H1 (cell line): Measurements from ENCODE around the gene TCEANC. TPM values are rescaled to one million over a fixed set of nuclear protein-coding genes. Genes with fewer than 3 reads are reported as not detected.

ENCODE experiments used
- CTCF ChIA-PET: fragments of 300-600 bp; sonication (Branson Sonifier 250); formaldehyde crosslinking; loops from one replicate; lab custom pipeline; 2021; ENCODE audit not compliant: partially characterized antibody; lab: Charles Lee
- POLR2A ChIA-PET: fragments of 300-600 bp; sonication (Branson Sonifier 250); formaldehyde crosslinking; loops from one replicate; lab custom pipeline; 2021; ENCODE audit warnings: inconsistent platforms; ENCODE audit not compliant: partially characterized antibody; lab: Charles Lee
- DNase-seq, 2 experiments: peaks; one replicate each; pipeline versions ENCODE4 v3.0.0 to v3.0.0-alpha.2; 2010 to 2022; ENCODE audit warnings: low spot score in 2 of 2, low read depth in 1 of 2, mixed read lengths in 1 of 2
- FAIRE-seq: peaks from 2 replicates; lab custom pipeline; 2011; peaks lifted over from hg19 to GRCh38; lab: Jason Lieb, UNC
- H2AFZ ChIP-seq: 2 replicates; pipeline ENCODE4 v1.8.1; 2012; ENCODE audit warnings: low read length, inconsistent platforms
- H2AK5ac ChIP-seq: 2 replicates; pipeline ENCODE4 v1.6.1; 2013; ENCODE audit warnings: low read depth, low read length
- H2BK120ac ChIP-seq: replicated peaks from 2 replicates; pipeline ENCODE3; 2013; ENCODE audit warnings: low read depth, low read length, inconsistent platforms
- H2BK12ac ChIP-seq: 2 replicates; pipeline ENCODE4 v1.6.1; 2013; ENCODE audit warnings: low read depth, low read length
- H2BK15ac ChIP-seq: 2 replicates; pipeline ENCODE4 v1.6.1; 2013; ENCODE audit warnings: low read length
- H2BK20ac ChIP-seq: 2 replicates; pipeline ENCODE4 v1.6.1; 2013; ENCODE audit warnings: low read length
- H2BK5ac ChIP-seq: 2 replicates; pipeline ENCODE4 v1.6.1; 2013; ENCODE audit warnings: low read depth, low read length
- H3K14ac ChIP-seq: 2 replicates; pipeline ENCODE4 v1.6.1; 2013; ENCODE audit warnings: inconsistent platforms; ENCODE audit not compliant: insufficient read length
- H3K18ac ChIP-seq: 2 replicates; pipeline ENCODE4 v1.6.1; 2013; ENCODE audit warnings: low read length; ENCODE audit errors: extremely low read depth
- H3K23ac ChIP-seq: 2 replicates; pipeline ENCODE4 v1.6.1; 2013; ENCODE audit warnings: inconsistent platforms; ENCODE audit not compliant: insufficient read length
- H3K23me2 ChIP-seq: 2 replicates; pipeline ENCODE4 v1.6.1; 2013; ENCODE audit warnings: low read depth, low read length
- H3K27ac ChIP-seq: 2 replicates; pipeline ENCODE4 v1.6.1; 2011; ENCODE audit warnings: low read depth, low read length, inconsistent platforms
- H3K27me3 ChIP-seq, 4 experiments: replicated peaks in 1 of 4; 1 replicate in 1 of 4; 2 replicates in 3 of 4; pipeline versions ENCODE4 v1.6.1 to v1.8.1; 2011 to 2013; ENCODE audit warnings: low read length in 3 of 4, mild to moderate bottlenecking in 3 of 4, inconsistent platforms in 2 of 4, mixed read lengths in 2 of 4, moderate library complexity in 1 of 4; ENCODE audit not compliant: control insufficient read depth in 3 of 4, insufficient read depth in 3 of 4; ENCODE audit errors: extremely low read depth in 1 of 4
- H3K36me3 ChIP-seq, 4 experiments: 2 replicates each; pipeline versions ENCODE4 v1.6.1 to v1.8.1; 2011 to 2013; ENCODE audit warnings: mild to moderate bottlenecking in 4 of 4, low read length in 3 of 4, moderate library complexity in 2 of 4, control low read depth in 1 of 4, inconsistent platforms in 1 of 4; ENCODE audit not compliant: insufficient read depth in 4 of 4, control insufficient read depth in 2 of 4
- H3K4ac ChIP-seq: replicated peaks from 2 replicates; pipeline ENCODE3; 2013; ENCODE audit warnings: low read length, low read depth, mixed read lengths, inconsistent platforms; ENCODE audit not compliant: insufficient read length
- H3K4me1 ChIP-seq, 4 experiments: replicated peaks in 1 of 4; 1 replicate in 1 of 4; 2 replicates in 3 of 4; pipeline versions ENCODE4 v1.6.1 to v1.8.1; 2011 to 2013; ENCODE audit warnings: low read length in 3 of 4, inconsistent platforms in 2 of 4, mixed read lengths in 1 of 4; ENCODE audit not compliant: insufficient read depth in 4 of 4, control insufficient read depth in 3 of 4
- H3K4me2 ChIP-seq, 2 experiments: 2 replicates each; pipeline versions ENCODE4 v1.6.1 to v1.8.1; 2011 to 2013; ENCODE audit warnings: low read depth in 2 of 2, low read length in 2 of 2, control low read depth in 1 of 2, inconsistent platforms in 1 of 2, mild to moderate bottlenecking in 1 of 2; ENCODE audit not compliant: insufficient read depth in 1 of 2
- H3K4me3 ChIP-seq, 4 experiments: fragments of 200-600, 300-600 bp in 1 of 4; sonication (generic), shearing (Covaris generic), sonication (Bioruptor Twin) in 1 of 4; 2 replicates each; pipeline versions ENCODE4 v1.5.1 to v1.8.1; 2011 to 2016; ENCODE audit warnings: low read length in 4 of 4, low read depth in 3 of 4, control low read depth in 2 of 4, inconsistent platforms in 2 of 4, mild to moderate bottlenecking in 2 of 4, mixed read lengths in 1 of 4, moderate library complexity in 1 of 4; ENCODE audit not compliant: insufficient read depth in 2 of 4; ENCODE audit errors: extremely low read depth in 1 of 4
- H3K56ac ChIP-seq: replicated peaks from 2 replicates; pipeline ENCODE3; 2013; ENCODE audit warnings: low read depth, mild to moderate bottlenecking, mixed read lengths, low read length, inconsistent platforms; ENCODE audit not compliant: insufficient read length
- H3K79me1 ChIP-seq: 2 replicates; pipeline ENCODE4 v1.6.1; 2013; ENCODE audit warnings: low read depth, low read length, control low read depth
- H3K79me2 ChIP-seq, 2 experiments: 2 replicates each; pipeline versions ENCODE4 v1.6.1 to v1.8.1; 2012 to 2013; ENCODE audit warnings: low read length in 2 of 2, mild to moderate bottlenecking in 2 of 2, inconsistent platforms in 1 of 2; ENCODE audit not compliant: insufficient read depth in 2 of 2, control insufficient read depth in 1 of 2
- H3K9ac ChIP-seq, 4 experiments: replicated peaks in 1 of 4; 1 replicate in 1 of 4; 2 replicates in 3 of 4; pipeline versions ENCODE4 v1.6.1 to v1.8.1; 2011 to 2013; ENCODE audit warnings: low read depth in 3 of 4, low read length in 3 of 4, control low read depth in 2 of 4, mild to moderate bottlenecking in 2 of 4, moderate library complexity in 2 of 4, inconsistent platforms in 1 of 4; ENCODE audit errors: extremely low read depth in 1 of 4
- H3K9me3 ChIP-seq, 2 experiments: 2 replicates each; pipeline versions ENCODE4 v1.6.1 to v1.8.1; 2012 to 2013; ENCODE audit warnings: mild to moderate bottlenecking in 2 of 2, moderate library complexity in 2 of 2, control low read depth in 1 of 2, inconsistent platforms in 1 of 2, low read depth in 1 of 2, low read length in 1 of 2, mixed read lengths in 1 of 2; ENCODE audit not compliant: insufficient read depth in 2 of 2
- H4K20me1 ChIP-seq, 2 experiments: replicated peaks in 1 of 2; 2 replicates each; pipeline versions ENCODE3 to v1.8.1; 2011 to 2013; ENCODE audit warnings: inconsistent platforms in 2 of 2, low read length in 2 of 2, mild to moderate bottlenecking in 1 of 2; ENCODE audit not compliant: insufficient read depth in 2 of 2, control insufficient read depth in 1 of 2
- H4K5ac ChIP-seq: 2 replicates; pipeline ENCODE4 v1.6.1; 2013; ENCODE audit warnings: low read length, low read depth, mixed read lengths, inconsistent platforms; ENCODE audit not compliant: insufficient read length
- H4K8ac ChIP-seq: 2 replicates; pipeline ENCODE4 v1.8.0; 2013; ENCODE audit warnings: mild to moderate bottlenecking, moderate library complexity, low read length, inconsistent platforms; ENCODE audit not compliant: insufficient read depth; ENCODE audit errors: extremely low read depth
- H4K91ac ChIP-seq: replicated peaks from 2 replicates; pipeline ENCODE3; 2013; ENCODE audit warnings: low read length, mixed read lengths, inconsistent platforms; ENCODE audit not compliant: insufficient read length
- ASH2L ChIP-seq: fragments of 200-600, 300-600 bp; sonication (generic); IDR thresholded peaks from one replicate; pipeline ENCODE4 v1.7.1; 2017; ENCODE audit warnings: low read length
- ATF3 ChIP-seq: IDR thresholded peaks from 2 replicates; pipeline ENCODE4 v1.6.1; 2011; ENCODE audit warnings: low read depth, mild to moderate bottlenecking, low read length; ENCODE audit not compliant: insufficient read depth
- BACH1 ChIP-seq: IDR thresholded peaks from 2 replicates; pipeline ENCODE4 v1.6.1; 2012; ENCODE audit warnings: low read length, improper control_type of control experiment
- CHD1 ChIP-seq: IDR thresholded peaks from 2 replicates; pipeline ENCODE4 v1.6.1; 2012; ENCODE audit warnings: low read depth, low read length, improper control_type of control experiment
- CREB1 ChIP-seq: IDR thresholded peaks from 2 replicates; pipeline ENCODE4 v1.6.1; 2012; ENCODE audit warnings: inconsistent platforms
- E2F6 ChIP-seq: IDR thresholded peaks from 2 replicates; pipeline ENCODE4 v1.6.1; 2012; ENCODE audit warnings: inconsistent platforms
- EGR1 ChIP-seq: IDR thresholded peaks from 2 replicates; pipeline ENCODE4 v1.6.1; 2011; ENCODE audit warnings: low read depth, low read length, borderline replicate concordance
- POLR2AphosphoS5 ChIP-seq: IDR thresholded peaks from 2 replicates; pipeline ENCODE4 v1.6.1; 2011; ENCODE audit warnings: low read depth, low read length
- SAP30 ChIP-seq: fragments of 300-600 bp; sonication (generic); IDR thresholded peaks from 2 replicates; pipeline ENCODE4 v1.7.1; 2012; ENCODE audit warnings: low read length, moderate library complexity, mild to moderate bottlenecking, inconsistent platforms; ENCODE audit not compliant: insufficient read depth, insufficient replicate concordance
- ZNF274 ChIP-seq: IDR thresholded peaks from 2 replicates; pipeline ENCODE4 v1.7.0; 2012; ENCODE audit warnings: low read length, borderline replicate concordance; ENCODE audit errors: extremely low read depth
- WGBS, 2 experiments: shearing (Covaris generic) in 1 of 2; methylation state at CpG; one replicate each; pipeline versions ENCODE4 v1.1.6 to v1.1.7; 2013 to 2015; ENCODE audit warnings: low lambda C conversion rate in 2 of 2, mixed read lengths in 2 of 2, inconsistent platforms in 1 of 2, low coverage in 1 of 2, missing lambda C conversion rate in 1 of 2; ENCODE audit not compliant: insufficient replicate concordance in 2 of 2, insufficient coverage in 1 of 2, insufficient read length in 1 of 2; ENCODE audit errors: extremely low coverage in 1 of 2, missing lambda C conversion rate in 1 of 2; 5-methylcytosine and 5-hydroxymethylcytosine counted together
- polyA plus RNA-seq, 7 experiments: library from polyadenylated mRNA; depleted of rRNA in 3 of 7; stranded (reverse) in 5 of 7; unstranded in 2 of 7; fragments of >200 nt in 5 of 7; fragments of 200-250 nt in 2 of 7; gene quantifications; 1 replicate in 5 of 7; 2 replicates in 1 of 7; 4 replicates in 1 of 7; pipeline versions ENCODE4 v1.2.1 to v1.2.3, GENCODE V29; 2011 to 2013; ENCODE audit warnings: missing spikeins in 2 of 7, mixed read lengths in 2 of 7
- total RNA-seq: library from RNA; stranded (reverse); fragmentation: NEBNext Ultra II Directional; extraction: Animal tissue kit (Norgen Biotek cat#: 25700); gene quantifications from 2 replicates; pipeline ENCODE4 v1.2.1, GENCODE V29; 2021

Gene TCEANC
- total and polyA plus RNA-seq, 2 of the 8 experiments (the other 6 are each of a cell fraction or from before 2014, with no cell fraction given): 0.88 to 2.0 TPM

GRCh38 chrX:13699183-13699826, 46.4 kb downstream of the TCEANC start:
- Histone ChIP-seq H4K91ac (no peak overlapping the region), H2BK5ac (no peak overlapping the region), H3K14ac (no peak overlapping the region), H4K20me1 (peaks cover 0 to 13% of the 10 kb centered on the region in 2 experiments), H3K4ac (no peak overlapping the region), H3K23ac (no peak overlapping the region), H3K79me1 (peaks cover 6% of the 10 kb centered on the region), H3K4me1 (peaks cover 0 to 4% (median 2%) of the 10 kb centered on the region in 4 experiments; a peak in 3 of 7 replicates), H3K79me2 (peaks cover 0 to 92% of the 10 kb centered on the region in 2 experiments; a peak in 3 of 4 replicates), H4K8ac (no peak overlapping the region), H3K4me2 (no peak overlapping the region), H3K9ac (no peak overlapping the region), H2BK20ac (no peak overlapping the region), H3K23me2 (no peaks in the 10 kb centered on the region), H2AFZ (no peak overlapping the region), H3K36me3 (no peaks in the 10 kb centered on the region; a peak in 3 of 8 replicates), H3K56ac (no peak overlapping the region), H3K9me3 (no peaks in the 10 kb centered on the region), H2BK12ac (no peak overlapping the region), H3K27ac (no peak overlapping the region), H2BK120ac (no peak overlapping the region), H3K27me3 (no peaks in the 10 kb centered on the region), H3K18ac (no peak overlapping the region), H3K4me3 (no peak overlapping the region), H4K5ac (no peak overlapping the region), H2AK5ac (no peak overlapping the region), H2BK15ac (no peak overlapping the region)
- POLR2A ChIA-PET: interaction anchor here (1.6 kb wide), 1 partner anchor 36 kb away, joined by 4 read pairs; the partner anchor contains the start of gene OFD1
- no peak for FAIRE-seq
- DNase-seq: no peak
- WGBS, 2 experiments: 88% methylated on average over 7 of the region's 7 CpGs; no CpG with 5 or more reads in 1 of the 2 experiments
- CTCF ChIA-PET: interaction anchor here (0.7 kb wide), 1 partner anchor 8 kb away, joined by 6 read pairs; no protein-coding TSS in a partner anchor
- TF ChIP-seq CREB1 (no peak), ATF3 (no peak), ASH2L (no peak), SAP30 (no peak), E2F6 (no peak), BACH1 (no peak), EGR1 (no peak), POLR2AphosphoS5 (no peak), CHD1 (no peak), ZNF274 (no peak)
